A673 (cell line): ENCODE measurements around the gene MYH16.
"Not testable (repeated sequence)": the region's sequence is repeated elsewhere in the genome, so short reads cannot be mapped to it uniquely, and the experiment has no call there.

Experiments
- EZH2 ChIP-seq: fragments of 200-600 bp; sonication (generic); IDR thresholded peaks from 2 replicates; pipeline ENCODE4 v1.6.1; 2017; ENCODE audit warnings: borderline replicate concordance, low read depth, mild to moderate bottlenecking, mixed read lengths, antibody characterized with exemption, low read length; ENCODE audit not compliant: poor library complexity, severe bottlenecking
- TF ChIP-seq, protein P1 (sequence below): fragments of 300-800, 200-600 bp; sonication (generic); conservative IDR thresholded peaks from 2 replicates; pipeline ENCODE4 v1.5.1; 2017; ENCODE audit warnings: low read depth, mild to moderate bottlenecking, antibody characterized with exemption, low read length, moderate library complexity, mixed read lengths

DNA sequence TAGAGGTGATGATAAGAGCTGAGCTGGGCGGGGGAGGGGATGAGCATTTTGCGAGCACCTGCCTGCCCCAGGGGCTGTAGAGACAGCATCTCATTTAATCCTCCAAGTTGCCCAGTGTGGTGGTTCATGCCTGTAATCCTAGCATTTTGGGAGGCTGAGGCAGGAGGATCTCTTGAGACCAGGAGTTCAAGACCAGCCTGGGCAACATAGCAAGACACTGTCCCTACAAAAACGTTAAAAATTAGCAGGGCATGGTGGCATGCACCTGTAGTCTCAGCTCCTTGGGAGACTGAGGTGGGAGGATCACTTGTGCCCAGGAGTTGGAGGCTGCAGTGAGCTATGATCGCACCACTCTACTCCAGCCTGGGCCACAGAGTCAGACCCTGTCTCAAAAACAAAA is 39.7 kb upstream of the MYH16 start:
- not testable (repeated sequence) for TF ChIP-seq EZH2
- TF ChIP-seq, protein P1, sequence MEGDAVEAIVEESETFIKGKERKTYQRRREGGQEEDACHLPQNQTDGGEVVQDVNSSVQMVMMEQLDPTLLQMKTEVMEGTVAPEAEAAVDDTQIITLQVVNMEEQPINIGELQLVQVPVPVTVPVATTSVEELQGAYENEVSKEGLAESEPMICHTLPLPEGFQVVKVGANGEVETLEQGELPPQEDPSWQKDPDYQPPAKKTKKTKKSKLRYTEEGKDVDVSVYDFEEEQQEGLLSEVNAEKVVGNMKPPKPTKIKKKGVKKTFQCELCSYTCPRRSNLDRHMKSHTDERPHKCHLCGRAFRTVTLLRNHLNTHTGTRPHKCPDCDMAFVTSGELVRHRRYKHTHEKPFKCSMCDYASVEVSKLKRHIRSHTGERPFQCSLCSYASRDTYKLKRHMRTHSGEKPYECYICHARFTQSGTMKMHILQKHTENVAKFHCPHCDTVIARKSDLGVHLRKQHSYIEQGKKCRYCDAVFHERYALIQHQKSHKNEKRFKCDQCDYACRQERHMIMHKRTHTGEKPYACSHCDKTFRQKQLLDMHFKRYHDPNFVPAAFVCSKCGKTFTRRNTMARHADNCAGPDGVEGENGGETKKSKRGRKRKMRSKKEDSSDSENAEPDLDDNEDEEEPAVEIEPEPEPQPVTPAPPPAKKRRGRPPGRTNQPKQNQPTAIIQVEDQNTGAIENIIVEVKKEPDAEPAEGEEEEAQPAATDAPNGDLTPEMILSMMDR = not testable (repeated sequence)
